Erythroblast (primary cell): Measurements from ENCODE around the gene ITPR1.

Source experiments
- GATA1 ChIP-seq: IDR thresholded peaks from 2 replicates; pipeline ENCODE4 v1.6.1; 2011; ENCODE audit warnings: low read depth, mild to moderate bottlenecking, control low read depth, low read length, moderate library complexity
- POLR2A ChIP-seq: IDR thresholded peaks from 2 replicates; pipeline ENCODE4 v1.6.1; 2011; ENCODE audit warnings: mild to moderate bottlenecking, low read length

- no peak for TF ChIP-seq POLR2A
- no peak for TF ChIP-seq GATA1
Observed at GRCh38 chr3:4736284-4736861, 243.2 kb downstream of the ITPR1 start.
